Omental fat pad (tissue), 4 donors: Measurements from ENCODE around the gene TBXAS1. TPM values are rescaled to one million over a fixed set of nuclear protein-coding genes. Genes with fewer than 3 reads are reported as not detected.
"Not testable (repeated sequence)": the region's sequence is repeated elsewhere in the genome, so short reads cannot be mapped to it uniquely, and the experiment has no call there.

Source experiments
- ATAC-seq: fragments of 150-250 bp; one replicate; pipeline ENCODE4 v1.9.1; 2016; ENCODE audit warnings: mild to moderate bottlenecking, moderate library complexity; ENCODE audit not compliant: low FRiP score
- DNase-seq: peaks from one replicate; pipeline ENCODE4 v3.0.0-alpha.2; 2019; ENCODE audit warnings: low spot score
- total RNA-seq, 4 donors: library from RNA; depleted of rRNA; stranded (reverse); fragments of >200 nt; gene quantifications; one replicate each; pipeline ENCODE4 v1.1.0, GENCODE V29; 2016
- TF ChIP-seq, protein P1 (sequence below), 3 donors: fragments of 450-650 bp; IDR thresholded peaks; one replicate each; pipeline ENCODE4 v1.5.1; 2016 to 2017; ENCODE audit warnings: antibody characterized with exemption in 3 of 3, mild to moderate bottlenecking in 3 of 3, moderate library complexity in 2 of 3

Gene TBXAS1
- total RNA-seq, 4 donors from 2014 or later, result 22.2 to 63.4 (median 48.6) TPM

DNA sequence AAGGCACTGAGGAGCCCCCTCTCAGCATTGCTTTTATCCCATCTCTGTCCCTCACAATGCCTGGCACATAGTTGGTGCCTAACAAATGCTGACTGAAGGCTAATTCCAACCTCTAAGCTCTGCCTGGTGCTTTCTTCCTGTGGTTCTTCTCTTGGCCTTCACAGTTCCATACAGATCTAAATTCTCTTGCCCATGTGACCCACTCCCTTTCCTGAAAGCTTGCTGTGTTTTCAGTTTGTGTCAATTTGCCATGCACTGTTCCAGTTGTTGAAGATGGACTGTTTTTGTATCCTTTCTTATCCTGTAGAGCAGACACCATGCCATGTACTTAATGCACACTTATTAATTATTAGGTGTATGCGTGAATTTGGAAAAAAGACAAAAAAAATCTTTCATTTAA lies 9.2 kb downstream of the TBXAS1 start:
- no peak for DNase-seq
- TF ChIP-seq, protein P1, sequence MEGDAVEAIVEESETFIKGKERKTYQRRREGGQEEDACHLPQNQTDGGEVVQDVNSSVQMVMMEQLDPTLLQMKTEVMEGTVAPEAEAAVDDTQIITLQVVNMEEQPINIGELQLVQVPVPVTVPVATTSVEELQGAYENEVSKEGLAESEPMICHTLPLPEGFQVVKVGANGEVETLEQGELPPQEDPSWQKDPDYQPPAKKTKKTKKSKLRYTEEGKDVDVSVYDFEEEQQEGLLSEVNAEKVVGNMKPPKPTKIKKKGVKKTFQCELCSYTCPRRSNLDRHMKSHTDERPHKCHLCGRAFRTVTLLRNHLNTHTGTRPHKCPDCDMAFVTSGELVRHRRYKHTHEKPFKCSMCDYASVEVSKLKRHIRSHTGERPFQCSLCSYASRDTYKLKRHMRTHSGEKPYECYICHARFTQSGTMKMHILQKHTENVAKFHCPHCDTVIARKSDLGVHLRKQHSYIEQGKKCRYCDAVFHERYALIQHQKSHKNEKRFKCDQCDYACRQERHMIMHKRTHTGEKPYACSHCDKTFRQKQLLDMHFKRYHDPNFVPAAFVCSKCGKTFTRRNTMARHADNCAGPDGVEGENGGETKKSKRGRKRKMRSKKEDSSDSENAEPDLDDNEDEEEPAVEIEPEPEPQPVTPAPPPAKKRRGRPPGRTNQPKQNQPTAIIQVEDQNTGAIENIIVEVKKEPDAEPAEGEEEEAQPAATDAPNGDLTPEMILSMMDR (IDR thresholded peaks at IDR 0.05), result no peak
- no peak for ATAC-seq

DNA sequence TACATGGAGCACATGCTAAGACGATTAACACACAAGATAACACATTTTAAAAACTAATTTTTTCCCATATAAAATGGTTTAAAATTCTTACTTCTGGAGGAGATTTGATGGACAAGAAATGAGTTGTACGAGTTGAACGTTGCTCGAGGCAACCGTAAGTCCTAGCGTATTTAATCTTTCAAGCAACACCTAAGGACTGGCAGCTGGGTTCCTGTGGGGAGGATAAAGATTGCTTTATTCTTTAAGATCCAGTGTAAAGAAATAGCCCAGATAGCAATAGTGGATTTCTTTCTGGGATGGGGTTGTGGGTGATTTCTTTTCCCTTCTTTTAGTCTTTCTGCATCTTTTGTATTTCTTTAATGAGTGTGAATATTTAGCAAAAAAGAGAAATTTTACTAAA lies 9.8 kb downstream of the TBXAS1 start:
- DNase-seq (no peak), ATAC-seq (no peak)
- TF ChIP-seq, protein P1 (IDR thresholded peaks at IDR 0.05), result no peak

DNA sequence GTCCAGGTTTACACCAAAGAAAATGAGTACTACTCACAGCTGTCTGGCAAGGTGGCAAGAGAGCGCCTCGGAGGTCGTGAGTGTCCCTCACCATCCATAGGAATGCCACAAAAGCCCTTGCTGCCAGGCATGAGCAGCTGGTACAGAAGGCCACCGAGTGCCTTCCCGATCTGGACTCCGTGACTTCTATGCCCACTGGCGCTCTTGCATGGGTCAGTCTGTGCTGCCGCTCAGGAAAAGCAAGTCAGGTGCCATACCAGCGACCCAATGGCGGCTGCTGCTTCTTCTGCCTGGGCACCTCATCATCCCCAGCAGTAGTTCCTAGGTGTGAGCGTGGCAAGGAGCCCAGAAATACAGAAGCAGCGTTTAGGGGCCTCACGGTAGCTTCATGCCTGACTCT lies 11.7 kb downstream of the TBXAS1 start:
- TF ChIP-seq, protein P1 (IDR thresholded peaks at IDR 0.05), result no peak

DNA sequence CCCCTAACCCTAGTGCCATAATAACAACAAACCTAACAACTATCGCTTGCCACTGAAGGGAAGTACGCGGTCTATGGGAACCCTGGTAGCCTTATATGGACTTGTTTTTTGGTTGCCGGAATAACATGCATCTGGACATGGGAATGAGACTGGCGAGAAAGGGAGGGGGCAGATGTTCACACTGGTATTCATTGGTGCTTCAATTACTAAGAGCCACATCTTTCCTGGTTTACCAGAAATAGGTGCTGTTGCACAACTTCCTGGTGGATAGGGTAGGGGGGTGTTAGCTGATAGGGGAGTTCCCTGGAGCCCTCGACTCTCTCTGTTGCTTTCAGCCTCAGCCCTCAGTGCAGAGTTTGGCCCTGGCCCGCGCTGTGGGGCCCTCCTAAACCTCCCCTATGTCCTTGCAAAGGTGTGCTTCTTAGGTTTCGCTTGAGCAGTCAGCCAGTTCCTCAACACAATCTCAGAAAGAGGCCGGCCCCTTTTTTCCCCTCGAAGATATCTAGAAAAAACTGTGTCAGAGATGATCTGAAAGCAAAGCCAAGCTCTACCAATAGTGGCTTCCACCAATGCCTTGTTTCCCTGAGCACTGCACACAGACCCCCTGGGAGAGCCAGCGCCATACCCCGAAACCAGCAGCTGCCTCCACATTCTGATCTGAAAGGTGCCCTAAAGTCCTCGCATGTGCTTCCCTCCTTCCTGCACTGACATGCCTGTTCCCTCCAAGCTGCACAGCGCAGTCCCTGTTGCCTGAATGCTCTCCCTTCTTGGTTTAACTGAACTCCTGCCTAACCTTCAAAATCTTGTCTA lies 13.5 kb downstream of the TBXAS1 start:
- DNase-seq (no peak), ATAC-seq (no peak)
- TF ChIP-seq, protein P1 (IDR thresholded peaks at IDR 0.05), result no peak

More for the DNA sequence above, 11.7 kb downstream of the TBXAS1 start:
- ATAC-seq (no peak), DNase-seq (no peak)

DNA sequence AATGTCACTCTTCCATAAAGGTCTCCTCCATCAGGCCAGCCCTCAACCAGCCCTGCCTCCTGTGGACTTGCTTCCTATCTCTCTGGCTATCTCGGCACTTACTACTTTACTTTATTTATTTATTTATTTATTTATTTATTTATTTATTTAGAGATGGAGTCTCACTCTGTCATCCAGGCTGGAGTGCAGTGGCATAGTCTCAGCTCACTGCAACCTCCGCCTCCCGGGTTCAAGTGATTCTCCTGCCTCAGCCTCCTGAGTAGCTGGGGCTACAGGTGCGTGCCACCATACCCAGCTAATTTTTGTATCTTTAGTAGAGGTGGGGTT lies 14.1 kb downstream of the TBXAS1 start:
- not testable (repeated sequence) for DNase-seq, ATAC-seq

DNA sequence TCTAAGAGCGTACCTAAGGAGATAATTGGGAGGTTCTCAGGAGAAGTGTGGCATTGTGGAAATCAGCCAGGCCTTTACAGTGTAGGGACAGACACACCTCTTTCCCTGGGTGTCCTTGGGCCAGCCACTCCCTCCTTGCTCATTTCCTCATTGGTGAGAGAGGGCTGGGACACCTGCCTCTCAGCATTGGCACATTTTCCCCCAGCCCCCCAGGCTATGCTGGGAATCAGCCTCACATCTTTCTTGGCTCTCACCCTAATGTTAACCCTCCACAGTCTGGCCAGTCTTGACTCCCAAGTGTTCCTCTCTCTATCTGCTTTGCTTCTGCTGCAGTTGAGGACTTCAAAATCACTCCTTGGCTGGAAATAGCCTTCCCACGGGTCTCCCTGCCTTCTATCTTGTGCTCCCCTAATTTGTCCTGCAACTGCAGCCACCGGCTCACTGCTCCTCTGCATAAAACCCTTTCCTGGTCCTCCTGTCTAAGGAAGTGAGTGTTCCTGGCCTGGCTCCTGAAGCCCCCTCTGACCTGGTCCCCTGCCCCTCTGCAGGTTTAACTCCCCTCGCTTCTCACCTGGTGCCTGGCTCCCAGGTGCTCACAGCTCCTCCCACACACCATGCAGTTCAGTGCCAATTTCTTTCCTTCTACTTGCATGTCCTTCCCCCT lies 15.8 kb downstream of the TBXAS1 start:
- DNase-seq (no peak), ATAC-seq (no peak)
- TF ChIP-seq, protein P1 (IDR thresholded peaks at IDR 0.05), result no peak

DNA sequence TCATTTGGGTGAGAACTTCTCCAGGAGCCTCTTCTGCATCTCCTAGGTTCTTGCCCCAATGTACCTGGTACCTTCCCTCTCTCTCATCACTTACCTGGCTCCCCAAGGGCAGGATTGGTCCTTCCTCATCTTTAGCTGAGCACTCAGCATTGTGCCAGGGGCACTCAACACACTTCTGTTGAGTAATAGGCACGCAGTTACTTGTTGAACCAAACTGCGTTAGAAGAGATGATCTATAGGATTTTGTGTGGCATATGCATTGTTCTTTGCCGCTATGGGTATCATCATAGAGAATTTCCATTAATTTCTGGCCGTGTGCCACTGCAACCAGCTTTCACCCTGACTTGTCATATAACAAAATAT lies 16.4 kb downstream of the TBXAS1 start:
- DNase-seq (no peak), ATAC-seq (no peak)
- TF ChIP-seq, protein P1 (IDR thresholded peaks at IDR 0.05), result no peak
